GM18858 (cell line): ENCODE data around the gene SNX27.

Experiments
- ATAC-seq: cut with Tn5 transposase; IDR thresholded peaks from one replicate; pipeline ENCODE4 v1.9.1; 2021; ENCODE audit not compliant: unreplicated experiment

Gene SNX27

DNA sequence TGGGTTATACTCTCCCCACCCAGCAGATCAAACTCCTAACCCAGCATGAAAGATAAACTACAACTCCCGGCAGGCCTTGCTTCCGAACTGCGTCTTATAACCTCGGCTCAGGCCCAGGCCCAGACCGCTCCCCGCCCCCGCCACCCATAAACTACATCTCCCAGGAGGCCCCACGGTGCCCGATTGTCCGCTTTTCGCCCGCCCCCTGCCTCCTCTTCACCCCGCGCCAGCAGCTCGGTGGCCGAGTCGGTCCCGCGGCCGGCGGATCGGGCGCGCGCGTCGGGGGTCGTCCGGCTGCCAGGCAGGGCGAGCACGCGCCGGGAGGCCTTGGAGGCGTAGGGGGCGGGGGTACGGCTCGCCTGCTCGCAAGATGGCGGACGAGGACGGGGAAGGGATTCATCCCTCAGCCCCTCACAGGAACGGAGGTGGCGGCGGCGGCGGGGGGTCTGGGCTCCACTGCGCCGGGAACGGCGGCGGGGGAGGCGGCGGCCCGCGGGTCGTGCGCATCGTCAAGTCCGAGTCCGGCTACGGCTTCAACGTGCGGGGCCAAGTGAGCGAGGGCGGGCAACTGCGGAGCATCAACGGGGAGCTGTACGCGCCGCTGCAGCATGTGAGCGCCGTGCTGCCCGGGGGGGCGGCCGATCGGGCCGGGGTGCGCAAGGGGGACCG, at the start of gene SNX27:
Gene SNX27, plus strand, starts transcription at position 219 of the 669 bp plus-strand sequence. Its CDS starts 152 bp downstream, at position 371.
- peak; percentile 80 for ATAC-seq

DNA sequence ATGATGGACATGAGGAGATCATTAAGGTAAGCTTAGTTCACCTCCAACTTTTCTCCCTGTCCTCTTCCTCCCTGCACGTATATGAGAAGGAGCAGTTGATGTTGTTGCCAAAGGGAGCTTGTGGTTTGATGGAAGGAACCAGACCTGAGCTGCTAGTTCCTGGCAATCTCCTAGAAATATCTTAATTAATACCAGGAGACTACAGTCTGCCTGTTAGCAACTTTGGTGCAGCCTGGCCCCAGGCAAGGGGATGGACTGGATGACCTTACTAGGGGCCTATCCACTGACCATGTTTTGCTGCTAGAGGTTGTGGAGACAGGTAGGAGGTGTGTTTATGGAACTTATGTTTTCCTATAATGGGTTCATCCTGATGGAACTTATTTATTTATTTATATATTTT, 49.2 kb upstream of the SNX27 start:
- ATAC-seq: no peak

- ATAC-seq: no peak
These were observed 48.5 kb upstream of the SNX27 start for GRCh38 chr1:151563376-151563775.

DNA sequence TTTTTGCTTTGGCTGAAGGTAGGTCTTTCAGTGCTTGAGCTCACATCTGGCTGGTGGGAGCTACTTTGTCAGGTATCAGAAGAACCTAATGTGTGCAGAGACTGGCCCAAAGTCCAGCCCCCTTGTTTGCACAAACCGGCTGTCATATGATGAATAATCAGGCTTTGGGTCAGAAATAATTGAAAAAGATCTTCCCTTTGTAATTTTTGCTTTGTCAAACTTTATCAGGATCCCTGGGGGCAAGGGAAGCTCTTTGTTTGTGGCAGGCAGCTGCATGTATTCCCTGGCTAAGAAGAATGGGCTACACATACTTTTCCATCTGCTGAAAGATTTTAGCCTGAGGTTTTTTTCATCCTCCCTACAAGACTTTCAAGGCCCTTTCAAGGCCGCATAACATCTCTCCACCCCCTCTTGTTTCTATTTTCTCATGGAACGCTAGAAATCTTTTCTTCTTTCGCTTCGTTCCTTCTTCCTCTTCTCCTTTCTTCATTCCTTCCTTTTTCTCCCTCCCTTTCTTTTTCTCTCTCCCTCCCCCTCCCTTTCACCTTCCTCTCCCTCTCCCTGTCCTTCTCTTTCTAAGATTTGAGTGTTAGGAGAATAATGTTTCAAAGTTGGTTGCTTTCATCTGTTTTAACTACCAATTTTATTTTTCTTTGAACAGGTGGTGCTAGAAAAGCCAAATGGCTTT, 46.2 kb upstream of the SNX27 start:
- ATAC-seq: no peak

DNA sequence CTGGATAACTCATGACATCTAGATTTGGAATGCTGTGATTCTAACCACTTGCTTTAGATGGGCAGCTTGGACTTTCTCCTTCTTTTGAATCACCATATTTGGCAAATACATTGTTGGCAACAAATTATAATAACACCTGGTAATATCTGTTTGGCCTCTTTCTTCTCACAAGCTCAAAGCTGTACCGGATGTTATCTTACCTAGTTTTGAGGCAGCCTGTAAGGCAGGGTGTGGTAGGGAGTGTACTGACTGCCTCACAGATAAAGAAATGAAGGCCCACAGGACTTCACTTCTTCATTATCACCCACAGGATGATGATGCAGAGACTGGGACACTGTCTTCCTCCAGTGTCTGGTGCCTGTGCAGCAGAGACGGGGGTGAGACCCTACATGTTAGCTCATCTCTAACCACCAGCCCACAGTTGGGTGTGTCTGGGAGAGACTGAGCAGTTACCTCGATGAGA, 43.2 kb upstream of the SNX27 start:
- no peak for ATAC-seq

DNA sequence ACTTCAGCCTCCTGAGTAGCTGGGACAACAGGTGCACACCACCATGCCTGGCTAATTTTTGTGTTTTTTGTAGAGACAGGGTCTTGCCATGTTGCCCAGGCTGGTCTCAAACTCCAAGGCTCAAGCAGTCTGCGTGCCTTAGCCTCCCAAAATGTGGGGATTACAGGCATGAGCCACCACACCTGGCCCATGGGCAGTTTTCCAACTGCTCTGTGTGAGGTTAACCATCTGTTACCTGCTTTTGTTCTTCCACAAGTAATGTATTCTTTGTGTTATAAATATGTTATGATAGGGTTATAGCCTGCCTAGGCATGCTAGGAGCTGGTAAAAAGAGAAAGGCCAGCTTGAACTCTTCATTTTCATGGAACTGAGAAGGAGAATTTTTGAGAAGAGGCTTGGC, 41.0 kb upstream of the SNX27 start:
- no peak for ATAC-seq

DNA sequence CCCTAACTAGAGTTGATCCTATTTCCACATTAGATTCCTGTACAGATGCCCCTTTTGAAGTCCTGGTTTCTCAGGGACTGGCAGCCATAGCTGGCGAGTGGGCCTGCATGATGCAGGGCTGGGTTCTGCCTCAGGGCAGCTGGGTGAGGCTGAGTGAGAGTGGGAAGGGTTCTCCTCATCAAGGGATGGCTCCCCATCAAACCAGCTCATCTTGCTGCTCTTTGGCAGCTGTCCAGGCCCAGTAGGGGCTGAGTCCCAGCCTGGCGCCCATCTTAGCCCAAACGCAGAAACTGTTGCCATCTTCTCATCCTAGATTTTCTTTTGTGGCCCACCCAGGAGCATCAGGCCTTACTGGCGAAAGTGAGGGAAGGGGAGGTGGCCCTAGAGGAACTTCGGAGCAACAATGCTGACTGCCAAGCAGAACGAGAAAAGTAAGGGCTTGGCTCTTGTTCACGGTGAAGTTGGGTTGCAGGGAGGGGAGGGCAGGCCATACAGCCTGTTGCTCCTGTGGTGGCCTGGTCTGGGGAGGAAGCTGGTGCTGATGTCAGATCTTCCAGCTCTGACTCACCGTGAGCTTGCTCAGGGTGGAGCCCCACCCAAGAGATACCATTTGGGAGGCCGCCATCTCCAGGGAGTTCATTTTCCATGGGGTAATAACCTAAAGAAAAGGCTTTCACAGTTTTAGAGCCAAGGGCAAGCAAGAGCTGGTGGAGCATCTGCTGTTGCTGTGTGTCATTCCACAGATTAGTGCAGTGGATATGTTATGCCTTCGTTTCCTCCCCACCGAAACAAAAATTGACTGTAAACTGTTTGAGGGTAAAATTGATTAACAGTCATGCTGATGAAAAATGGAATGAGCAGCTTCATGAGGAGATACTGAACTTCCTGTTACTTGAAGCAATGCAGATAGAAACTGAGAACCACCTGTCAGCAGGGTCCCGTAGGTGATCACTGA, 37.0 kb upstream of the SNX27 start:
- ATAC-seq: no peak

GRCh38 chr1:151577173-151577572, 34.7 kb upstream of the SNX27 start:
- no peak for ATAC-seq

DNA sequence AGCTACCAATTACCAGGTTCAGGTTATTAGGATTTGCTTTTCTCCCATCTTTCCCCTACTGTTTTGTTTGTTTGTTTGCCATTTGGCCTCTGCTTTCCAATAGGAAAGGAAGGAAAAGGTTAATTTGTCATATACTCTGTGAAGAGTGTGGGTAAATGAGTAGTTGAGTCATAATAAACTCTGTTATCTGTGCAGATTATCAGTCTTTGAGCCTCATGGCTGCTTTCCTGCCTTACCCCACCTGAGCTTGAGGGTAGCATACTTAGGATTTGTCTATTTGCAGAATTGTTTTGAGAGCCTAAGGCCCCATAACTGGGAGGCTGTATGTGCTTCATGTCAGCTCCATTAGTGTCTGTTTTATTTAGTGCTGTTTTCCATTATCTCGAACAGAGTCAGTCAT, 32.9 kb upstream of the SNX27 start:
- ATAC-seq: no peak

DNA sequence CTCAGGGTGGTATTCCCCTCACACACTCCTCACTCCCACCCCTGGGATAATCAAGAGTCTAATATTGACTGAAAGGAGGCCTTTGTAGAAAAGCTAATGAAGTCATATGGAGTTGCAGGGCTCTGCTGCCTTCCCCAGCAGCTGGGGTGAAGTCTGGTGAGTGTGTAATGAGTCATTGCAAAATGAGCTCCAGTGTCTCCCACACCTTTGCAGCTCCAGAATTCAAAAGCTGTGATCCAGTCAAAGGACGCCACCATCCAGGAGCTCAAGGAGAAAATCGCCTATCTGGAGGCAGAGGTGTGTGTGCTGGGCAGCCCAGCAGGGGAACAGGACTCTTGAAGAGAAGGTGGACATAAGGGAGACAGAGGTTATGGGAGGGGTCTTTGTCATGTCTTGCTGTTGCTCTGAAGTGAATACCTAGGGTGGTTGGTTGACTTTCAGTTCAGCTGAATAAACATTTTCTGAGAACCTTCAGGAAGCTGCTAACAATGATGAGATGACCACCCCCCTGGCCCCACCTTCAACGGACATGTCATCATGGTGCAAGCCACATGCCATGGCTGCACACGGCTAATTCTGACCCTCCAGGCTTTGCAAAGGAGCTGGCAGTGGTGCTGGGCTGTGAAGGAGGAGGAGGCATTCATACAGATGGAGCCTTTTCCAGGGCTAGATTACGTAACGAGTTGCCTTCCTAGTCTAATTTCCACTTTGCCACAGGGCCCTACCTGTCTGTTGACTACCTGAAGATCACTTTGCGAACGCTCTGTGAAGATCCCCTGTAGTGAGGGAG, 32.2 kb upstream of the SNX27 start:
- no peak for ATAC-seq

DNA sequence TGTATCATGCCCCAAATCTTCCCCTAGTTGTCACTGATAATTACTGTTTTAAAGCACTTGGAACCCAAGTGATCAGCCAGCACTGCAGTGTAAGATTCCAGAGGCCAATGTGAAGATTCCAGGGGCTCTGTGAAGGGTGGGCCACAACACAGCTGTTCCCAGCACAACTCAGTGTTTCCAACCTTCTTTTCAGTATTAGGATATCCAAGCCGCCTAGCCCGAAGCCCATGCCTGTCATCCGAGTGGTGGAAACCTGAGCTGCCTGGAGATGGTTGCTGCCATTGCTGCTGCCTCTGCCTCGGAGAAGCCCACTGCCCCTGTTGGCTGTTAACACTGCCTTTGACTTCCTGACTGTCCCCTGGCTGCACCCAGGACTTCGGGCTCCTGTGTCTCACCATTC, 30.4 kb upstream of the SNX27 start:
- ATAC-seq: no peak

GRCh38 chr1:151581921-151582320, 29.9 kb upstream of the SNX27 start:
- no peak for ATAC-seq

- no peak for ATAC-seq
These were observed 28.1 kb upstream of the SNX27 start for GRCh38 chr1:151583796-151584195.

GRCh38 chr1:151584278-151584677, 27.6 kb upstream of the SNX27 start:
- no peak for ATAC-seq

DNA sequence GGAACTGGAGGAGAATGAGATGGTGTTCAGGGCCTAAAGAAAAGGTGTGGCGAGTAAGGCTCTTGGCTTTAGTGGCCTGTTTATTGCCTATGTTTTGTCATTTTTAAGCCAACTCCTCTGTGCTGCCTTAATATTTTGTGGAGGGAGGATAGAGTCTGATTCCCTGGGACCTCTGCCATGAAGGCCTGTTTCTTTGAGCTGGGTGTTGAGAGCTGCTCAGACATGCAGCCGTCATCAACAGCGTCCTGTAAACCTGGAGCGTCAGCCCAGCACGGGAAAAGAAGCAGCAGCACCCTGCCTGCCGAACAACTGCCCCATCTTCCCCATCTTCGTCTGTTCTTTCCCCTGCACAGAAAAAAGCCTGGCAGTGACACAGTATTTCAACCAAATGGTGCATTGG, 27.1 kb upstream of the SNX27 start:
- no peak for ATAC-seq

DNA sequence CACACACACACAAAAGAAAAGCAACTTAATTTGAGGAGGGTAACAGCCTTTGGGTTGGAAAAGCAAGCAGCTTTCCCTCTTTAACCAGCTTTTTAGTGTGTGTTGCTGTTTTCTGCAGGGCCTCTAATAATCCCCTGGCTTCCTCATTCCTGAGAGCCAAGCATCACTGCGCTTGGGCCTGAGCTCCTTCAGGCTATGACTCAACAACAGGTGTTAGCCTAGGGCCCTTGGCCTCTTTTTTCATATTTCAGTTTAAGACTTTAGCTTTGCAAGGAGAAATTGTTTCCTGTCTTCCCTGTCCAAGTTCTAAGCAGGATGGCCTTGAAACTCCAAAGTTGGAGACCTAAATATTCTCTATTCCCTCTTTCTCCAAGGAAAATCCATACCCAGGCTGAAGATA, 26.2 kb upstream of the SNX27 start:
- no peak for ATAC-seq

DNA sequence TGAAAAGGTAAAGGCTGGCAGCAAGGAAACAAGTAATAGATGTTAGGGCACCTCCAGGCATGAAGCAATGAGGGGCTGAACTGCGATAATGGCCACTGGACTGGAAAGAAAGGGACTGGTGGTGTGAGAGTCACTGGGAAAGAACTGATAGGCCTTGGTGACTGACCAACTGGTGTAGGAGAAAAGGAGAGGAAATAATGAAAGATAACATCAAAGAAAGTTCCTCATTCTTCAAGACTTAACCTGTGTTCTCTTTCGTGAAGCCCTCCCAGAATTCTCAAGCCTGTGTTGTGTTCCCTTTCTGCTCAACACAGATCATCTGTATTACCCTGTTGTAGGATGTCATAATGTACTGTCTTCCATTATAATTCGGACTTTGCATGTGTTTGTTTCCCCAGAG, 20.9 kb upstream of the SNX27 start:
- no peak for ATAC-seq

- ATAC-seq: no peak
These were observed 18.1 kb upstream of the SNX27 start for GRCh38 chr1:151593730-151594129.

DNA sequence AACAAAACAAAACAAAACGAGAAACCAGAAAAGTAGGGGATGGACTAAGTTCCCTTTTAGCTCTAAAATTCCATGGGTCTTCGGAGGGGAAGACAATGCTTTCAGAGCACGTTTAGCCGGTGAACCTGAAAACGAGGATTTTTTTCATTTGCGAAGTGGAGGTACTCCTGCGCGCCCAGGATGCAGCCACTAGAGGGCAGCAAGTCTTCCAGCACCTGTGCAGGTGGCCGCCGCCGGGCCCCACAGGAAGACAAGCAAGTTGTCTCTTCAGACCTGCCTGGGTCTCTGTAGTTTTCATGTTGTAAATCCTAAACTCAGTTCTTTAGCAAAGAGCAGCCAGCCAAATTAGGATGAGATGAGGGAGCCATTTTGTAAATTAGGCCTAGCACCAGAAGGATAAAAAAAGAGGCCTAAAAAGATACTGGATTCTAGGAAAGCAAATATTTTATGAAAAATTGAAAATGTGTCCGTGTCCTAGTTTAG, 17.7 kb upstream of the SNX27 start:
- no peak for ATAC-seq

DNA sequence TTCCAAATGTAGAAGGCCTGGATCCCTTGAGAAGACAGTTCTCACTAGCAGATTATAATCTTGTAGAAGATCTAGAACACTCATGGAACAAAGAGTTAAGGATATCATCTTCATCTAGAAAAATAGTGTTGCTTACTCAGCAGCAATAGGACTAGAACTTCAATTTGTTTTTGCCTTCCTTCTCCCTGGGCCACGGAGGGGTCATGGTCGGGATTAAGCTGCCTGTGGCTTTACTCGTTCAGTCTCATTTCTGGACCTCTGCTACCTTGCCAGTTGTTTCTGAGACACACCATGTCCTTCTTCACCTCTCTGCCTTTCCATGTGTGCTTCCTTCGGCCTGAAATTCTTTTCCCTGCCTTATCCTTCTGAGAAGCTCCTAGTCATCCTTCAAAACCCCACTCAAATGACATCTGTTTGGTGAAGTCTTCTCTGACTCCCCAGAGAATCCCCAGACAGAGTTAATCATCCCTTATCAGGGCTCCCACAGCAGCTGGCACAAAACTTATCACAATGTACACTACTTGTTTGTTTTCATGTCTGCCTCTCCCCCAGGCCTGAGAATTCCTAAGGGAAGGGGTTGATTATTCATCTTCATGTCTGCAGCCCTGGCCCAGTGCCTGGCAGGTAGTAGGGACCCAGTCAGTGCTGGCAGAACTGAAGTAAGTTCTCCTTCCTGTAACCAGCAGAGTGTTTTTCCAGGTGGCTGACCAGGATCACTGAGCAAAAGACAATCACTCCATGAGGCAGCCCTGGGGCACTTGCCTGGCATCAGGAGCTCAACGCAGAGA, 15.5 kb upstream of the SNX27 start:
- no peak for ATAC-seq
